Stimulated activated naive CD4-positive, alpha-beta T cell treated with Interleukin-2 at 50 U/mL for 16 hours (primary cell): ENCODE data around the gene PPM1A.
A peak's percentile ranks its signal among the peaks of the same experiment; 100 is the strongest.

Experiments
- DNase-seq: peaks from one replicate; lab custom pipeline; 2025; lab: John Stamatoyannopoulos, UW

PPM1A gene

GRCh38 chr14:60323199-60323896 is 74.3 kb downstream of the PPM1A start:
- no peak for DNase-seq

GRCh38 chr14:60324837-60325236 is 75.8 kb downstream of the PPM1A start:
- no peak for DNase-seq

- no peak for DNase-seq
These were observed 77.3 kb downstream of the PPM1A start for GRCh38 chr14:60326274-60326673.

GRCh38 chr14:60327447-60328331 is 78.7 kb downstream of the PPM1A start:
- peak; percentile 24 for DNase-seq

GRCh38 chr14:60328583-60328982 is 79.6 kb downstream of the PPM1A start:
- no peak for DNase-seq

GRCh38 chr14:60329274-60329673 is 80.3 kb downstream of the PPM1A start:
- no peak for DNase-seq

- peak; percentile 60 for DNase-seq
These were observed 82.4 kb downstream of the PPM1A start for GRCh38 chr14:60331201-60332045.

- DNase-seq = no peak
These were observed 83.0 kb downstream of the PPM1A start for GRCh38 chr14:60332046-60332399.

- no peak for DNase-seq
These were observed 83.8 kb downstream of the PPM1A start for GRCh38 chr14:60332869-60333268.

GRCh38 chr14:60339571-60339970 is 90.5 kb downstream of the PPM1A start:
- no peak for DNase-seq

GRCh38 chr14:60343571-60344071 is 94.6 kb downstream of the PPM1A start:
- no peak for DNase-seq

- DNase-seq = no peak
These were observed 95.7 kb downstream of the PPM1A start for GRCh38 chr14:60344751-60345150.

- no peak for DNase-seq
These were observed 97.7 kb downstream of the PPM1A start for GRCh38 chr14:60346706-60347105.

- DNase-seq = no peak
These were observed 99.2 kb downstream of the PPM1A start for GRCh38 chr14:60348211-60348610.
